GM21576 (cell line): ENCODE measurements around the gene IGF2BP2.
"Not testable (repeated sequence)": the region's sequence is repeated elsewhere in the genome, so short reads cannot be mapped to it uniquely, and the experiment has no call there.

Source experiments
- ATAC-seq: cut with Tn5 transposase; IDR thresholded peaks from one replicate; pipeline ENCODE4 v1.9.1; 2021; ENCODE audit warnings: mild to moderate bottlenecking, moderate library complexity; ENCODE audit not compliant: unreplicated experiment

The IGF2BP2 gene

GRCh38 chr3:185838417-185838989, 13.7 kb upstream of the IGF2BP2 start:
- not testable (repeated sequence) for ATAC-seq

- ATAC-seq = no peak
These were observed 12.6 kb upstream of the IGF2BP2 start for GRCh38 chr3:185837414-185837813.

- no peak for ATAC-seq
These were observed 7.1 kb upstream of the IGF2BP2 start for GRCh38 chr3:185831990-185832389.

- no peak for ATAC-seq
These were observed 6.4 kb upstream of the IGF2BP2 start for GRCh38 chr3:185831195-185831594.

- ATAC-seq = no peak
These were observed 5.4 kb upstream of the IGF2BP2 start for GRCh38 chr3:185830018-185830797.

- ATAC-seq = no peak
These were observed 3.9 kb upstream of the IGF2BP2 start for GRCh38 chr3:185828755-185829154.

- ATAC-seq = no peak
These were observed 2.9 kb upstream of the IGF2BP2 start for GRCh38 chr3:185827595-185828344.

- peak; percentile 40 for ATAC-seq
These were observed 1.0 kb upstream of the IGF2BP2 start for GRCh38 chr3:185825639-185826481.

- ATAC-seq = peak; percentile 28
These were observed 514 bp downstream of the IGF2BP2 start for GRCh38 chr3:185824051-185825005.

- no peak for ATAC-seq
These were observed 1.5 kb downstream of the IGF2BP2 start for GRCh38 chr3:185823078-185824044.

GRCh38 chr3:185822221-185823000, 2.4 kb downstream of the IGF2BP2 start:
- no peak for ATAC-seq

GRCh38 chr3:185820973-185821758, 3.7 kb downstream of the IGF2BP2 start:
- no peak for ATAC-seq

- ATAC-seq = no peak
These were observed 6.5 kb downstream of the IGF2BP2 start for GRCh38 chr3:185818267-185818875.

GRCh38 chr3:185815391-185816282, 9.2 kb downstream of the IGF2BP2 start:
- no peak for ATAC-seq

GRCh38 chr3:185813691-185814215, 11.1 kb downstream of the IGF2BP2 start:
- ATAC-seq = no peak
